ENCODE data around the gene RNF123.

- TF ChIP-seq CTCF (conservative IDR thresholded peaks at IDR 0.05; ENCODE audit: low read length), result no peak
- no peak for TF ChIP-seq EZH2phosphoT487 (IDR thresholded peaks at IDR 0.05; ENCODE audit: borderline replicate concordance)
These were observed 6.2 kb upstream of the RNF123 start for GRCh38 chr3:49683162-49683561.
